Fibroblast of villous mesenchyme (primary cell): ENCODE measurements around the gene C1GALT1. TPM values are rescaled to one million over a fixed set of nuclear protein-coding genes. Genes with fewer than 3 reads are reported as not detected.

Experiments
- DNase-seq: peaks from one replicate; pipeline ENCODE4 v3.0.0-alpha.2; 2010; ENCODE audit warnings: low read depth
- H3K4me3 ChIP-seq: 2 replicates; pipeline ENCODE4 v1.5.1; 2011; ENCODE audit warnings: low read depth, mild to moderate bottlenecking, low read length
- total RNA-seq: library from RNA; depleted of rRNA; stranded (reverse); fragments of >200 nt; gene quantifications from 2 replicates; pipeline ENCODE4 v1.2.3, GENCODE V29; 2012
- TF ChIP-seq, protein P1 (sequence below): IDR thresholded peaks from 2 replicates; pipeline ENCODE4 v1.5.1; 2012; ENCODE audit warnings: low read depth, mild to moderate bottlenecking, low read length; ENCODE audit not compliant: insufficient read depth

C1GALT1 gene
- total RNA-seq, 1 donor, result 11.7 TPM

DNA sequence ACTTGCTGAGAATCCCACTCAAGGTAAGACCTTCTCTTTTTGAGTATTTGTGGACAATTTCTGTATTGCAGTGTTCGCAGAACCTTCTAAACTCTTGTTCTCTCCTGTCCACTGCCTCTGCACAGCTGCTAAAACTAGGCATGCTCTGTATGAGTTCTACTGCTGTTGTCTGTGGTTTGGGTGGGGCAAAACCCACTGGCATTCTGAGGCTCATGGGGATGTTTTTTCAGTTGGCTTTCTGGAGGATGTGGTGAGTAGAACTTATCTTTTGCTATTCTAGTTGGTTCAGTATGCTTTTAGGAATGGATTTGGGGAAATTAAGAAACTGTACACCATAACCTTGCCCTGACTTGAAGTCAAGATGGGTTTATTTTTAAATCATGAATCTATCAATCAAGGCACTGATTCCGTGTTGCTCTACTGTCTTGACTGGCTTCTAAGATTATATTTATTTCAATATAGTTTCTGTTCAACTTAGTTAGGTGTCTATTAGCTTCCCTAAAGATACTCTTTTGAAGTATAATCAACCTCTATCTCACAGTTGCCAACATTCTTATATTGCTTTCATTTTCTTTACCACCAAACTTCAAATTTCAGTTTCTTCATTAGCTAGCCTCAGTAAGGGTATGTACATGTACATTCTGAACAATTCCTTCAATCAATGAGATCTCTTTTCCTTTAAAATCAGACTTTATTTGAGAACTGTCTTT, 25.0 kb upstream of the C1GALT1 start:
- H3K4me3 ChIP-seq, result no peak overlapping the region
- DNase-seq, result peak; percentile 43
- TF ChIP-seq, protein P1, sequence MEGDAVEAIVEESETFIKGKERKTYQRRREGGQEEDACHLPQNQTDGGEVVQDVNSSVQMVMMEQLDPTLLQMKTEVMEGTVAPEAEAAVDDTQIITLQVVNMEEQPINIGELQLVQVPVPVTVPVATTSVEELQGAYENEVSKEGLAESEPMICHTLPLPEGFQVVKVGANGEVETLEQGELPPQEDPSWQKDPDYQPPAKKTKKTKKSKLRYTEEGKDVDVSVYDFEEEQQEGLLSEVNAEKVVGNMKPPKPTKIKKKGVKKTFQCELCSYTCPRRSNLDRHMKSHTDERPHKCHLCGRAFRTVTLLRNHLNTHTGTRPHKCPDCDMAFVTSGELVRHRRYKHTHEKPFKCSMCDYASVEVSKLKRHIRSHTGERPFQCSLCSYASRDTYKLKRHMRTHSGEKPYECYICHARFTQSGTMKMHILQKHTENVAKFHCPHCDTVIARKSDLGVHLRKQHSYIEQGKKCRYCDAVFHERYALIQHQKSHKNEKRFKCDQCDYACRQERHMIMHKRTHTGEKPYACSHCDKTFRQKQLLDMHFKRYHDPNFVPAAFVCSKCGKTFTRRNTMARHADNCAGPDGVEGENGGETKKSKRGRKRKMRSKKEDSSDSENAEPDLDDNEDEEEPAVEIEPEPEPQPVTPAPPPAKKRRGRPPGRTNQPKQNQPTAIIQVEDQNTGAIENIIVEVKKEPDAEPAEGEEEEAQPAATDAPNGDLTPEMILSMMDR, result no peak

DNA sequence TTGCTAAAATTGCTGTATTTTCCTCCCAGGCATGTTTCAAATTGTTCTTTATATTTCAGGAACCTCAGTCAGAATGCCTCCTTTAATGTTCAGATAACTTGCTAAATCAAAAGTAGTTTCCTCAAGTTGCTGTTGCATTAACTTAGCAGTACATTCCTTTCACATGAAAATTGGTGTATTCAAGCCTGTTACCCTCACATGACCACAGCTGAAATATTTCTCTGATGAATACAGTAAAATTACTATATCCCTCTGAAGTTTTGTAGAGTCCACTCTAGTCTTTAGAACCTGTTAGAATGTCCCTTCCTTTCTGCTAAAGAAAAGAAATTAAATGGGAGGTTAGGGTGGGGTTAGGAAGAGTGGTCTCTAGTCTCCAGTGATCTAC, 24.5 kb upstream of the C1GALT1 start:
- DNase-seq, result no peak

DNA sequence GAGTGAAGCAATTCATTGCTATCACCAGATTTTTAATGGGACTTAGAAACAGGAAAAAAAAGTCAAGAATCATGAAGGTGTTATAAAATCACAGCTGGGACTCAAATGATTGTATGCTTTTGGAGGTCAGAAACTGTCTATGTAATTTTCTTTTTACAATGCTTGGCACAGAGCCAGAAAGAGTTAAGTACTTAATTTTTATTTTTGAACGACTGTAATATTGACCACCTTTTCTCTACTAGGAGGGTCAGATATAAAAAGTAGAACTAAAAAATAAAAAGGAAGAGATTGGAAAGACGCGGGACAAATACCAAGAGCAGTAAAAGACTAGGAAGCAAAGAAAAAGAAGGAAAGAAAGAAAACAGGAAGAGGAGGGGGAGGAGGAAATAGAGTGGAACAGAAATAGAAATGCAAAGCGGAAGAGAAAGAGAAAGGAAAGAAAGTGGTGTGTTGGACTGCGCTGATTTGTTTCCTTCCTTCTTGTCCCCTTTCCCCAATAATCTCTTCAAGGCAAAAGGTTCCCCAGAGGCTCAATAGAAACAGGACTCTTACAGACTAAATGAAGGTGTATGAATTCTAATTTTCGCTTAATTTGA, 23.2 kb upstream of the C1GALT1 start:
- no peak for DNase-seq
- TF ChIP-seq, protein P1, result no peak
- H3K4me3 ChIP-seq, result no peak overlapping the region

More for the DNA sequence above, 24.5 kb upstream of the C1GALT1 start:
- no peak overlapping the region for H3K4me3 ChIP-seq
- TF ChIP-seq, protein P1, result no peak

DNA sequence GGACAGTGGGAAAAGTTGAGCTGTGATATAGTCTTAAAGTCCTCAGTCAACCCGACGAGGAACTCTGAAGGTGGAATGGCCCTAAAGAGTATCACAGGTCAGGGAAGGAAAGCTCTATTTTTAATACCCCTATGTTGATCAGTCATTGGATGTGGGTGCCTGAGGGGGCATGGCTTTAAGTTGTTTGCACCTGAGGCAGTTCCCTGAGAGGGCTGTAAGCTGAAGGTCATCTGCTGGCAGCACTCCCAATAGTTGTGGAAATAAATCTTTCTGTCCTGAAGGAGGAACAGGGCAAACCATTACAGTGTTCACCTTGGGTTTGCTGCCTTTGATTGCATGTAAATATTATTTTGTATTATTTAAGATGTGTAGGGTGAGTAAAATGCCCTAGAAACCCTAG, 17.8 kb upstream of the C1GALT1 start:
- TF ChIP-seq, protein P1, result no peak
- DNase-seq, result no peak
- no peak overlapping the region for H3K4me3 ChIP-seq

DNA sequence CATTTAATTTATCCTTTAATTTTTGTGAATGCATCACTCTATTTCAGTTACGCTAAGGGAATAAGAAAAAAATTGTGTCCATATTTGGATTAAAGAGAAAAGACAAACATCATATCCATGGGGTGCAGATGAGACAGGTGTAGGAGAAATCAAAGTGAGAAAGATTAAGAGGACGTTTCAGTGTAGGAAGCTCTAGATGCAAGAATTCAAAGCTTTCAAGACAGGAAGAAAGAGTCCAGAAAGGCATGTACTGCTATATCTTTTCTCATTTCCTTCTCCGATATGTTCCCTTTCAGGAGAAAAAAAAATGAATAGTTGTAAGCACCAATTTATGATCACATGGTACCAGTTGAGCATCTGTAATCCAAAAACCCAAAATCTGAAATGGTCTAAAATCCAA, 17.0 kb upstream of the C1GALT1 start:
- no peak overlapping the region for H3K4me3 ChIP-seq
- TF ChIP-seq, protein P1, result no peak
- no peak for DNase-seq

DNA sequence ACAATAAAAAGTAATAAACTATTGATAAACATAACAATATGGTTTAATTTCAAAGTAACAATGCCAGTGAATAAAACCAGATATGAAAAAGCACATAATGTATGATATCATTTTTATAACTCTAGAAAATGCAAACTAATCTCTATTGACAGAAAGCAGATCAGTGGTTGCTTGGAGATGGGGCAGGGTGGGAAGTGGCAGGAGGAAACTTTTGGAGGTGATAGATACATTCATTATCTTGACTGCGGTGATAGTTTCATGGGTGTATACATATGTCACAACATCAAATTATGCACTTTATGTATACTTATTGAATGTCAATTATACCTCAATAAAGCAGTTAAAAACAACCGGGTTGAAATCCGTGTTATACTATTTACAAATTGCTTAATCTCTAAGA, 16.0 kb upstream of the C1GALT1 start:
- H3K4me3 ChIP-seq, result no peak overlapping the region
- TF ChIP-seq, protein P1, result no peak
- no peak for DNase-seq
